ENCODE results near the gene HLCS.
"Not testable (repeated sequence)": the region's sequence is repeated elsewhere in the genome, so short reads cannot be mapped to it uniquely, and the experiment has no call there.

The HLCS gene

GRCh38 chr21:36952331-36952730, 14.1 kb downstream of the HLCS start:
- not testable (repeated sequence) for DNase-seq

- no peak for DNase-seq
Observed at GRCh38 chr21:36949171-36950141, 17.0 kb downstream of the HLCS start.

- DNase-seq: no peak
Observed at GRCh38 chr21:36948686-36949085, 17.8 kb downstream of the HLCS start.

GRCh38 chr21:36946949-36947356, 19.5 kb downstream of the HLCS start:
- DNase-seq: no peak

- DNase-seq: no peak
Observed at GRCh38 chr21:36945496-36946138, 20.9 kb downstream of the HLCS start.

GRCh38 chr21:36936361-36937135, 29.9 kb downstream of the HLCS start:
- DNase-seq: no peak

- no peak for DNase-seq
Observed at GRCh38 chr21:36934864-36935420, 31.5 kb downstream of the HLCS start.

- no peak for DNase-seq
Observed at GRCh38 chr21:36932161-36932816, 34.2 kb downstream of the HLCS start.

GRCh38 chr21:36929622-36930021, 36.8 kb downstream of the HLCS start:
- no peak for DNase-seq

- DNase-seq: no peak
Observed at GRCh38 chr21:36928960-36929359, 37.5 kb downstream of the HLCS start.

- no peak for DNase-seq
Observed at GRCh38 chr21:36927719-36928117, 38.8 kb downstream of the HLCS start.

- DNase-seq: no peak
Observed at GRCh38 chr21:36926989-36927718, 39.3 kb downstream of the HLCS start.

GRCh38 chr21:36923270-36923669, 43.2 kb downstream of the HLCS start:
- no peak for DNase-seq

- DNase-seq: no peak
Observed at GRCh38 chr21:36922861-36923260, 43.6 kb downstream of the HLCS start.

GRCh38 chr21:36918291-36918690, 48.2 kb downstream of the HLCS start:
- no peak for DNase-seq

GRCh38 chr21:36917471-36918158, 48.9 kb downstream of the HLCS start:
- DNase-seq: no peak

- DNase-seq: no peak
Observed at GRCh38 chr21:36916718-36917117, 49.8 kb downstream of the HLCS start.

- DNase-seq: no peak
Observed at GRCh38 chr21:36915696-36916245, 50.7 kb downstream of the HLCS start.

- no peak for DNase-seq
Observed at GRCh38 chr21:36915014-36915695, 51.3 kb downstream of the HLCS start.
